Measurements from ENCODE around the gene C10orf67. TPM values are rescaled to one million over a fixed set of nuclear protein-coding genes. Genes with fewer than 3 reads are reported as not detected.
"Not testable (repeated sequence)": the region's sequence is repeated elsewhere in the genome, so short reads cannot be mapped to it uniquely, and the experiment has no call there.

C10orf67 gene
- total RNA-seq, result not detected
- long read RNA-seq, donor 1, result 0 reads
- long read RNA-seq, donor 2, result 0 reads

GRCh38 chr10:23344241-23344841 lies at the start of gene C10orf67:
Gene C10orf67, minus strand, starts transcription at chr10:23344797. Its CDS starts 23 bp downstream, at chr10:23344774.
- intact Hi-C loops (cut with DNase I), result no loop called here
- DNase-seq (ENCODE audit: low spot score), result no peak

- no peak for DNase-seq (ENCODE audit: low spot score)
- intact Hi-C loops (cut with DNase I), result no loop called here
These were observed 47.2 kb upstream of the C10orf67 start for GRCh38 chr10:23391821-23392220.

GRCh38 chr10:23390809-23391208 lies 46.2 kb upstream of the C10orf67 start:
- DNase-seq (ENCODE audit: low spot score), result no peak
- intact Hi-C loops (cut with DNase I), result no loop called here

- intact Hi-C loops (cut with DNase I); DNase-seq (ENCODE audit: low spot score): not testable (repeated sequence)
These were observed 45.8 kb upstream of the C10orf67 start for GRCh38 chr10:23390408-23390807.

- DNase-seq (ENCODE audit: low spot score); intact Hi-C loops (cut with DNase I): not testable (repeated sequence)
These were observed 42.9 kb upstream of the C10orf67 start for GRCh38 chr10:23387516-23387915.

- no peak for DNase-seq (ENCODE audit: low spot score)
- intact Hi-C loops (cut with DNase I), result no loop called here
These were observed 41.5 kb upstream of the C10orf67 start for GRCh38 chr10:23386052-23386451.

- intact Hi-C loops (cut with DNase I), result no loop called here
- no peak for DNase-seq (ENCODE audit: low spot score)
These were observed 39.8 kb upstream of the C10orf67 start for GRCh38 chr10:23384364-23384763.

- intact Hi-C loops (cut with DNase I), result no loop called here
These were observed 39.0 kb upstream of the C10orf67 start for GRCh38 chr10:23383637-23384036.

GRCh38 chr10:23381298-23382040 lies 36.9 kb upstream of the C10orf67 start:
- intact Hi-C loops (cut with DNase I), result no loop called here
- no peak for DNase-seq (ENCODE audit: low spot score)

More at GRCh38 chr10:23383637-23384036, 39.0 kb upstream of the C10orf67 start:
- no peak for DNase-seq (ENCODE audit: low spot score)

GRCh38 chr10:23379686-23380085 lies 35.1 kb upstream of the C10orf67 start:
- no peak for DNase-seq (ENCODE audit: low spot score)
- intact Hi-C loops (cut with DNase I), result no loop called here

GRCh38 chr10:23376229-23376655 lies 31.6 kb upstream of the C10orf67 start:
- intact Hi-C loops (cut with DNase I), result no loop called here
- no peak for DNase-seq (ENCODE audit: low spot score)

- DNase-seq (ENCODE audit: low spot score), result no peak
- intact Hi-C loops (cut with DNase I), result no loop called here
These were observed 30.8 kb upstream of the C10orf67 start for GRCh38 chr10:23375366-23375765.

GRCh38 chr10:23373156-23373555 lies 28.6 kb upstream of the C10orf67 start:
- no peak for DNase-seq (ENCODE audit: low spot score)
- intact Hi-C loops (cut with DNase I), result no loop called here

- no peak for DNase-seq (ENCODE audit: low spot score)
- intact Hi-C loops (cut with DNase I), result no loop called here
These were observed 26.5 kb upstream of the C10orf67 start for GRCh38 chr10:23371073-23371472.

GRCh38 chr10:23370106-23370505 lies 25.5 kb upstream of the C10orf67 start:
- DNase-seq (ENCODE audit: low spot score), result no peak
- intact Hi-C loops (cut with DNase I), result no loop called here

- no peak for DNase-seq (ENCODE audit: low spot score)
- intact Hi-C loops (cut with DNase I), result no loop called here
These were observed 24.4 kb upstream of the C10orf67 start for GRCh38 chr10:23368816-23369640.

GRCh38 chr10:23367896-23368595 lies 23.4 kb upstream of the C10orf67 start:
- DNase-seq (ENCODE audit: low spot score), result no peak
- intact Hi-C loops (cut with DNase I), result no loop called here

- intact Hi-C loops (cut with DNase I); DNase-seq (ENCODE audit: low spot score): not testable (repeated sequence)
These were observed 20.9 kb upstream of the C10orf67 start for GRCh38 chr10:23365417-23366030.

- intact Hi-C loops (cut with DNase I), result no loop called here
- DNase-seq (ENCODE audit: low spot score), result no peak
These were observed 19.8 kb upstream of the C10orf67 start for GRCh38 chr10:23364378-23364777.
